HS-5 (cell line): ENCODE data around the gene ZNF652.
"Not testable (repeated sequence)": the region's sequence is repeated elsewhere in the genome, so short reads cannot be mapped to it uniquely, and the experiment has no call there.

ENCODE experiments used
- DNase-seq: peaks from one replicate; pipeline ENCODE4 v3.0.0-alpha.2; 2012; ENCODE audit warnings: low read depth

The ZNF652 gene

DNA sequence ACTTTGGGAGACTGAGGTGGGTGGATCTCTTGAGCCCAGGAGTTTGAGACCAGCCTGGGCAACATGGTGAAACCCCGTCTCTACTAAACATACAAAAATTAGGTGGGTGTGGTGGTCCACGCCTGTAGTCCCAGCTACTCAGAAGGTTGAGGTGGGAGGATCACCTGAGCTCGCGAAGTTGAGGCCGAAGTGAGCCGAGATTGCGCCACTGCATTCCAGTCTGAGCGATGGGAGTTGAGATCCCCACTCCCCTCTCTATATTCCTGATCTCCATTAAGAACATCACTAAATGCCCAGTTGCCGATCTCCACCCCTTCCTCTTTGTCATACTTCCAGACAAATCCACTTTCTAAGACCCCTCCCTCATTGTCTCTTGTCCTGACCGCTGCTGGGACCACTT lies 24.3 kb upstream of the ZNF652 start:
- no peak for DNase-seq

DNA sequence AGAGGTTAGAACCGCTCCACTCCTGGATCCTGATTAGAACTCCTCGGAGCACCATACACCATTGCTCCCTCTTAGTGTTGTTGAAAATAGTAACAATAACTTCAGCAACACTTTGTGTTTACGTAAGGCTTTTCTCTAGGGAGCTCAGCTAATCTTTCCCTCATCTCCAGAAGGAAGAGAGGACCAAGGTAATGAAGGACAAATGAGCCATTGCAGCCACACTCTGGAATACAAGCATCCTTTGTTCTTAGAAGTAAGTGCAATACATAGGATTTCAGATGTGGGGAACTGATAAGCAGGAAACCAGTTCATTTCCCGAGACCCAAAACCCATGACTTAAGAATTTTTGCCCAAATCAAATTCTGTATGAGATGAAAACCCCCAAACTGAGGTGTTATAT lies 22.9 kb upstream of the ZNF652 start:
- no peak for DNase-seq

DNA sequence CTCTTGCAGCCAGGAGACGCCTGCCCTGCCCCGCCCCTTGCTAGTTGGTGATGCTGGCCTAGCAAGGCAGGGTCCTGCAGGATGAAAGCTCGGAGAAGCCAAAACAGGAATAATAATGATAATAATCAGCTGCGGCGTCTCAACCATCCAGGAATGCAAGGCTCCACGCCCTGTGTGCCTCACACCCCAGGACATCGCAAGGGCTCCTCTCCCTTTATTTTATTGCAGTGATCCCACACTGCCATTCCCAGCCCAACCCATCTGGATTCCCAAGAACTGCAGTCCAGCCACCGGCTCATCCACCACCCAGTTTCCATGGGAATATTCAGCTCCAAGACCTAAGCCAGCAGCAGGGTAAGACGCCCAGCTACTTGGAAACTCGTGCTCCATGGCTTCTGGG lies 21.0 kb upstream of the ZNF652 start:
- no peak for DNase-seq

DNA sequence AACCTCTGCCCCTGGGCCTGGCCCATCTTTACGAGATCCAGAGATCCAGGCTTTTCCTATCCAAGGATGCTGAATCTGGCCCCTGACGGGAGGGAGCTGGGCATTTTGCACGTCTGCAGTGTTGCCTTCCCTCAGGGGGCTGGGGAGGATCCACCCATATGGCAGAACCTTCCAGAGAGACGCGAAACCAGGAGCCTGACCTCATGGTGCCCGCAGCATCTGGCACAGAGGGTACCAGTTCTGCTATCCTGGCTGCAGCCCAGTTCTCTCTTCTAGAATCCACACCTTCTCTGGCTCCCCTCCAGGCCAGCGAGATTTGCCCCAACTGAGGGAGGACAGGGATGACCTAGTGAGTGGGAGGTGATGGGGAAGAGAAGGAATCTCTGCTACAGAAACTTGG lies 20.5 kb upstream of the ZNF652 start:
- DNase-seq, result no peak

DNA sequence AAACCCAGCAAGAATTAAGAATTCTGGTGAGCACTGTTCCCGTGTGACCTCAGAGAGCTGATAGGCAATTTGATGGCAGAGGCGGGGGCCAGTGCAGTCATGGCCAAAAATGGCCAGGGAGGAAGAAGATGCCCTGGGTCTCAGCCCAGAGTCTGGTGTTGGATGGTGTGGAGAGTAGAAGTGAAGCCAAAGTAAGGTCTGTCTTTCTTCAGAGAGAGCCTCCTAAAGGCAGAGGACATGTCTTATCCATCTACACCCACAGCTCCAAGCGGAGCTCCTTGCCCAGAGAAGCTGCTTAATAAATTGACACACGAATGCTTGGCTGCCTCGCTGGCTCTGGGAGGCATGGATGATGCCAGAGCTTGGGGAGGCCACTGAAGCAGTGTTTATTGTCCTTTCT lies 19.7 kb upstream of the ZNF652 start:
- DNase-seq, result no peak

DNA sequence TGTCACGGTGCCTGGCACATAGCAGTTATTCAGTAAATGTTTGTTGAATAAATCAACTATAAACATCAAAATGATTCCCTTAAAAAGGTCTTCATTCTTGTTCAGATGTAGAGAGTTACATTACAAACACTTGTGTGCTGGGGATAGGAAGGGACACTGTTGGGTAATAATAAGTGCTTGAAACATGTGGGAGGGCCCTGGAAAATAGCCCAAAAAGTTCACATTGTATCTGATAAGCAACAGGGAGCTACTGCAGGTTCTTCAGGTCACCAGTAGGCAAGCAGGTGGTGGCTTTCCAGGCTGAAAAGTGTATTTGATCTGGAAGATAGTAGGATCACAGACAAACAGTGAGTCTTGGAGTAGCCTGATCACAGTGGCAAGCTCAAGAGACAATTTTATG lies 19.0 kb upstream of the ZNF652 start:
- DNase-seq, result no peak

DNA sequence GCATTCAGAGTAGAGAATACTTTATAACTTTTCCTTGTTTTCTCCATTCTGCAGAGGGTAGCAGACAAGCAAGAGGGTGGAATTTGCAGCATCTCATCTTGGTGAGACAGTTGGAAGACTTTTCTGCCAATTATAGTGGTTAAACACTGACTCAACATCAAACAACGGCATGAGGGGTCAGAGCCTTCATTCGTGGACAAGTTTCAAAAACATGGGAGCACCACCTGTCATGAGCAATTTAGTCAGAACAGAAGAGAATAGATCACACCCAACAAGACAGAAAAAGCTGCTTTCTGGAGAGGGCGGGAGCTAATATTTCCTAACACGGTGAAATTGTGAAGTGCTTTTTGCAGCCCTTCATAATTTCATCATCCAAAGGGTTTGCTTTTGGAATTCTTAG lies 17.9 kb upstream of the ZNF652 start:
- no peak for DNase-seq

DNA sequence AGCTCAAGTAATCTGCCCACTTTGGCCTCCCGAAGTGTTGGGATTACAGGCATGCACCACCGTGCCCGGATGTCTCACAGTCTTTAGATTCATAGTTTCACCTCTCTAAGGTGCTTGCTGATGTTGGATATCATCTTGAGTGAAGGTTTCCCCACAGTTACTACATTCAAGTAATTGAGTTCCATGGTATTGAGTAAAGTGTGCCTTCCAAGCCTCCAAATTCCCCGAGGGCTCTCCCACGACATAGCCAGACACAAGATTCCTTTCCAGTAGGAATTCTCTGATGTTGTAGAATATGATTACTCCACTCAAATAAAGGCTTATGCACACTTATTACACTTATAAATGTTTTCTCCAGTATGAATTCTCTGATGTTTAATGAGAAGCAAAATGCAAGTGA lies 16.3 kb upstream of the ZNF652 start:
- no peak for DNase-seq

DNA sequence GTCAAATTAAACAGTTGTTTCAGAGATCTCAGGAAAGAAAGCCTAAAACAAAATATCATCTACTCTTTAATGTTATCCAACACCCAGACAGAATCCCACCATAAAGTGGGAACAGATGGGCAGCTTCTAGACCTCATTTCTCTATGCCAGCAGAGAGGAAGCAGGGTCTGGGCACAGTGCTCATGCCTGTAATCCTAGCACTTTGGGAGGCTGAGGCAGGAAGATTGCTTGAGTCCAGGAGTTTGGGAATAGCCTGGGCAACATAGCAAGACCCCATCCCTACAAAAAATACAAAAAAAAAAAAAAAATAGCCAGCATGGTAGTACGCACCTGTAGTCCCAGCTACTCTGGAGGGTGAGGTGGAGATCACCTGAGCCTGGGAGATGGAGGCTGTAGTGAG lies 13.5 kb upstream of the ZNF652 start:
- DNase-seq, result no peak

DNA sequence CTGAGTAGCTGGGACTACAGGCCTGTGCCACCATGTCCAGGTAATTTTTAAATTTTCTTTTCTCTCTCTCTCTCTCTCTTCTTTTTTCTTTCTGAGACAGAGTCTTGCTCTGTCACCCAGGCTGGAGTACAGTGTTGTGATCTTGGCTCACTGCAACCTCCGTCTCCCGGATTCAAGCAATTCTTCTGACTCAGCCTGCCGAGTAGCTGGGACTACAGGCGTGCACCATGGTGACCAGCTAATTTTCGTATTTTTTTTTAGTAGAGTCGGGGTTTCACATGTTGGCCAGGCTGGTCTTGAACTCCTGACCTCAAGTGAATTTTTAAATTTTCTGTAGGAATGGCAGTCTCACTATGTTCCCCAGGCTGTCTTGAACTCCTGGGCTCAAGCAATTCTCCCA lies 11.1 kb upstream of the ZNF652 start:
- DNase-seq, result no peak

DNA sequence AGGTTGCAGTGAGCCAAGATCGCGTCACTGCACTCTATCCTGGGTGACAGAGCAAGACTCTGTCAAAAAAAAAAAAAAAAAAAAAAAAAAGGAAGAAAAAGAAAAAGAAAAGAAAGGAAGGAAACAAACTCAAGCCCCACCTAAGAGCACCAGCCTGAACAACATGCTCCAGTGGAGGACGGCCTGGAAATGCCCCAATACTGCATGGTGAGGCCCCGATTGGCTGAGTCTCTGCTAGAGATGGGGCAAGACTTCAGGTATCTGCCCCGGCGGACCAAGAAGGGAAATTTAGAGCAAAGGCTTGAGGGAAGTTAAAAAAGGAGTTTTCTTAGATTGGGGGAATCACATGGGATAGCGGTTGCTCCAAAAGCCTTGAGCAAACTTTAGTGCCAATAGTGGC lies 10.4 kb upstream of the ZNF652 start:
- DNase-seq, result no peak

DNA sequence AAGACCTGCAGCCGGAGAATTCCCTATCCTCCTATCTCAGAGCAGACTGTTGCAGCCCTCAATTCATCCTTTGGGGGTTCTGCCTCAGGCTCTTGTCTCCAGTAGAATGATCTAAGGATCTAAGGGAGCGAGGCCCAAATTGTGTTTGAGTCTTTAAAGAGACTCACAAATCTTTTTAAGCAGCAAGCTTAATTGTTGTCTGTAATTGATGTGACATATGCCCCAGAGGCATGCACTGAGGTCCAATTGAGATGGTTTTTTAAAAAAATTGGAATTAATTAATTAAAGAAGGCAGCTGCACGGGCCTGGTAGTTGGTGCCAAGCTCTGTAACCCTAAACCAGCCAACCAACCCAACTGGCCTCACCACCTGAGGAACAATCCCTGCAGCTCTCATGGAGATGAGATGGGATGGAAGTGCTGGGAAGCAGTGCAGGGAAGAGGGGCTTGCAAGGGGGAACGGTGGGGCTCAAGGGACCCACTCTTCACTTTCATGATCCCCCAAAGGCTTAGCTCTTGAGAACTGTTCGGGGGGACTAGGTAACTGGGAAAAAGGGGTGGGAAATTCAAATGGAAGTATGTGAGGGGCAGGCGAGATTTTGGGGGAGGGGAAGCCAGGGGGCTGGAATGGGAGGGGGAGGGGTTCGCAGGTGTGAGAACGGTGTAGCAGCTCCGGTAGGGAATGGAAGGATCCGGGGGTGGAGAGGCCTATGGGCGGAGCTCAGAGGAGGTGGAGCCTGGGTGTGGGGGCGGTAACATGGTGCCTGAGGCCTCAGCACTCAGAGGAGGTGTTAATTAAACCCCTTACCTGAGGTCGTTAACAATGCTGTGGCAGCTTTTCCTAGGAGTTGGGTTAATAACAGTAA lies 9.2 kb upstream of the ZNF652 start:
- DNase-seq, result no peak

DNA sequence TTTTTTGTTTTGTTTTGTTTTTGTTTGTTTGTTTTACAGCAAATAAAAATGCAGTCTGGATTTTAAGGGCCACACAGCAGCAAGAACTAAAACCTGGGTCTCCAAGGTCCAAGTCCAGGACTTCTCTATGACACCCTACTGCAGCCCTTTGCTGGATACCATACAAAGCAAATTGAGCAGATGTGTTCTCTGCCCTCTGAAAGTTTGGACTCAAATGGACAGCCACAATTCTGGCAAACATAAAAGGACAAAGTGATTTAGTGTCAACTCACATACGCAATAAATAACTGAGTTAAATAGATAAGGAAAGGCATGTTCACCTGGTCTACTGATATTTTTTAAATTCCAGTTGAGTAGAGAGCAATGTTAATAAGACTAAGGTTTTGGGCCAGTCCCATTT lies 7.7 kb upstream of the ZNF652 start:
- no peak for DNase-seq

DNA sequence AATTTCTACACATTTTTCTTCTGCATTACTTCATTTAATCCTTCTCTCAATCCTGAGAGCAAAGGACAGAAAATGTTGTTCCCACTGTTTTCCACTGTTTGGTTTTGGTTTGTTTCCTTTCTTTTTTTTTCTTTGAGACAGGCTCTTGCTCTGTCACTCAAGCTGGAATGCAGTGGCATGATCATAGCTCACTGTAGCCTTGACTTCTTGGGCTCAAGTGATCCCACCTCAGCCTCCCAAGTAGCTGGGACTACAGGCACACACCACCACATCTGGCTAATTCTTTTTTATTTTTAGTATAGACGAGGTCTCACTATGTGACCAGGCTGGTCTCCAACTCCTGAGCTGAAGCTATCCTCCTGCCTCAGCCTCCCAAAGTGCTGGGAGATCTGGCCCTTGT lies 7.0 kb upstream of the ZNF652 start:
- no peak for DNase-seq

DNA sequence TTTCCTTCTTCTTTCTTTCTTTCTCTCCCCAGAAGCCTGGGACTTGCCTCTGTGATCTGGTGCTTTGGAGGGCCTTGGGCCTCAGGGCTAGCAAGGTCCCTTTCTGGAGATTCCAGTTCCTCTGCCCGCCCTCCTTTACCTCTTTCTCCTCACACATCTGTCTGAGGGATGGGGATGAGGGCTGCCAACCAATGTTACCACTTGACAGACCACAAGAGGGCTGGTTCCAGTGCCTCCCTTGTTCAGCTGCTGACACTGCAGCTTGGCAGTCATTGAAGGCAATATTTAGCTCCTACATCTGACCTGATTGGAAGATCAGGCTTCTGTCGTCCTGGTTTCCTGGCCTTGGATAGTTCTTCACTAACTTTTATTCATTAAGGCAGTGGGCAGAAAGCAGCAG lies 3.6 kb upstream of the ZNF652 start:
- DNase-seq, result no peak

DNA sequence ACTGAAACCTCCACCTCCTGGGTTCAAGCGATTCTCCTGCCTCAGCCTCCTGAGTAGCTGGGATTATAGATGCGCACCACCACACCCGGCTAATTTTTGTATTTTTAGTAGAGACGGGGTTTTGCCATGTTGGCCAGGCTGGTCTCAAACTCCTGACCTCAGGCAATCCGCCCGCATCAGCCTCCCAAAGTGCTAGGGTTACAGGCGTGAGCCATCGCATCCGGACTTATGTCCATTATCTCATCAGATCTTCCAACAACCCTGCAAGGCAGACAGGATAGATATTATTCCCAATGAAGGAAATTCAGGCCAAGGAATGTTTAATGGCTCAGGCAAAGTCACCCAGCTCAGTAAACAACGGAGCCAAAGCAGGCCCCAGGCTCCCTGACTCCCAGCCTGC lies 3.1 kb upstream of the ZNF652 start:
- not testable (repeated sequence) for DNase-seq

DNA sequence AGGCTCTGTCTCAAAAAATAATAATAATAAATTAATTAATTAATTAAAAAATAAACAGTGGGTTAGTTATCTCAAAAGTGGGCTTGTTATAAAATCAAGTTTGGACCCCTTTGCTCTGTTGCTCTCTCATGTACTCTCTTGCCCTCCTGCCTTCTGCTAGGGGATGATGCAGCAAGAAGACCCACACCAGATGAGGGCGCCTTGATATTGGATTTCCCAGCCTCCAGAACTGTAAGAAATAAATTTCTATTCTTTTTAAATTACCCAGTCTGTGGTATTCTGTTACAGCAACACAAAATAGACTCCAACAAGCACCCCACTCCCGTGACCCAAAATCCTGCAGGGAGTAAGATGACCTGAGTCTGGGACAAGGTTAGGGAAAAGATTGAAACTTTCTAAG lies 2.1 kb upstream of the ZNF652 start:
- DNase-seq, result no peak

DNA sequence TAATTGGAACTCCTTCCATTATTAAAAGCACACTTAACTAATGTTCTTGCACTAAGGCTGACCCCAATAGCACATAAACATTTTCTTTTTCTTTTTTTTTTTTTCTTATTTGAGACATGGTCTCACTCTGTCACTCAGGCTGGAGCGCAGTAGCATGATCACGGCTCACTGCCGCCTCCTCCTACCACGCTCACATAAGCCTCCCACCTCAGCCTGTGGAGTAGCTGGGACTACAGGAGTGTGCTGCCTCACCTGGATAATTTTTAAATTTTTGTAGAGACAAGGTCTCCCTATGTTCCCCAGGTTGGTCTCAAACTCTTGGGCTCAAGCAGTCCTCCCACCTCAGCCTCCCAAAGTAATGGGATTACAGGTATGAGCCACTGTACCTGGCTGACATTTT lies 1.2 kb upstream of the ZNF652 start:
- DNase-seq, result no peak

DNA sequence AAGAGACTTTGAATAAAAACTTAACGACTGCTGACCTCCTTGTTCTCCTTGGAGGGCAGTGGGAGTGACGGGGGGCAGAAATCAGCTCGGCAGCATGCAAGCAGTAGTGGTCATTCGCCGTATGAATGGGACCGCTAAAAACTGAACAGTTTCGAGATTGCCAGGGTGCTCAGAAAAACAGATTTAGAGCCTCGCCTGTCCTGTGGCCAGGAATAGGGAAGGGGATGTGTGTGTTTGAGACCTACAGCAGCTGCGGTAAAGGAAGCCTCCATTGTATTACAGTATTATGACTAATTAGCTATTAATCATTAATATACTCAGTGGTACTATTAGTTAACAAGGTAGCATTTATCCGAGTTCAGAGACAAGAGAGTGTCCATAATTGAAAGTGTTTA lies 670 bp upstream of the ZNF652 start:
- no peak for DNase-seq

DNA sequence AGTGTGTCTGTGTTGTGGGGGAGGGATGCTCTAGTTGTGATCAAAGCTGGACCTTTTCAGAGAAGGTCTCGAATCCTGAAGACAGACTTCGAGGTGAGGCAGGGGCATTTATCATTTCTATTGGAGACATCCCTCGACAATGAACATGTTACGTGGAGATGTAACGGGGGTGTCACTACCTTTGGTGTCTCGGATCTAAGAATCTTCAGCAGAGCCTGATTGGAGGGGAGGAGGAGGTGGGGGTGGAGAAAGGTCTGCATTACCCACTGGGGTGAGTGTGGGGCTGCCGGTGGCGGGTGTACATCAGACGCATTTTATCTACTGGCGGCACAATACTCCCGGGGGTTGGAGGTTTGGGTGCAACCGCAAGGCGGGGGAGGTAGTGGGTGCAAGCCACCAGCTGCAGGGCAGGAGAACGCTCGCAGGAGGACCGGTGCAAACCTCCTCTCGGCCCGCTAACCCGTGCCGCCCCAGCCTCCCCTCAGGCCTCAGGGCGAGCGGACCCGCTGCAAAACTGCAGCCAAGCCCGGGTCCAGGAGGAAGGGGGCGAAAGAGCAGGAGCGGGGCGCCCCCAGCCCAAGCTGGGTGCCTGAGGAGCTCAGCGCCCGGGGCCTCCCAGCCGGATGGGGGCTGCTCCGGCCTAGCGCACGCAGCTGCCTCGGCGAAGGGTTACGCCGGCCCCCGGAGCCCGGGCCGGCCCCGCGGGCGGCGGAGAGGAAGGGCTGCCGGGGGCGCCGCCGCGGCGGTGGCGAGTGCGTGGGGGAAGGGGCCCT lies 735 bp downstream of the ZNF652 start:
- peak; percentile 38 for DNase-seq

DNA sequence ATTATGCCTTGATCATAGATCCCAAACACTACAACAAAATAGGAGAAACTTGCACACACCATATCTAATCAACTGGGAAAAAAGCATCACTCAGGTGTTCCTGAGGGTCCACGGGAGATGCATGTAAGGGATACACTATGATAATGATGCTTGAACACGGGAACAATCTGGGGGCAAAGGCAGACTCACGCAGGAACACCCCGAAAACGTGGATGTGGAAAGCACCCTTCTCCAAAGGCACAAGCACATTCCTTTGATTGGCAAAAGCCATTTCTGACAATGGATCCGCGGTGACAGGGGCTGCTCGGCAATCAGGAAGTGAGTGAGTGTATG lies 1.3 kb downstream of the ZNF652 start:
- DNase-seq, result no peak

DNA sequence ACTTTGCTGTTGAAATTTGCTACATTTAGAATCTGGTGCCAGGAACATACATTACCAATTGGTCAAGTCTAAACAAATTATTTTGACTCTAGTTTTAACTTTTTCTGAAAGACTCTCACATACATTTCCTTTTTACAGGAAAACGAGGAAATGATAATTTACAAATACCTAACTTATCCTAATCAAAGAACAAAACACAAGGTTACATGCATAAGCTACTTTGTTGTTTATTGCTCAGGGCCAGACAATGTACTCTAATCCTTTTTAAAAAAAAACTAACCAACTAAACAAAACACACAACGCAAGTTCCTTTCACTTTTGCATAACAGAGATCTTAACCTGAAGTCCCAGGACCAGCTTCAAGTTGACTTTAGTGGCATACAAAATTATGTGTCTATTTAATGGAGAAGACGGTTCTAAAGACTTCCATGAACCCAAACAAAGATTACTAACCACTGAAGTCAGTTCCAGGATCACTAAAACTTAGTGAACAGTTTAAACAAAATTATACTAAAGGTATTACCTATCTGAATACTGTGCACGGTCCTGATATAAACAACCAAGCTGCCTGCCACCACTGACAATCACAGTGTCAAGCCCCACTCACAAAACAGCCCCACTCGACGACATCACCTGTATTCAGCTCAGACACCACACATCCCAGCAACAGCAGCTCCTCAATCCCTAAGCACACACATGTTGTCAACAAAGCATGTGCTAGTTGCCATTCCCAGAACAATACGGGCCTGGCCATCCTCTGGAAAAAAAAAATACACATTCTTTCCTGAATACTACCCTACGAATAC lies 1.9 kb downstream of the ZNF652 start:
- no peak for DNase-seq

DNA sequence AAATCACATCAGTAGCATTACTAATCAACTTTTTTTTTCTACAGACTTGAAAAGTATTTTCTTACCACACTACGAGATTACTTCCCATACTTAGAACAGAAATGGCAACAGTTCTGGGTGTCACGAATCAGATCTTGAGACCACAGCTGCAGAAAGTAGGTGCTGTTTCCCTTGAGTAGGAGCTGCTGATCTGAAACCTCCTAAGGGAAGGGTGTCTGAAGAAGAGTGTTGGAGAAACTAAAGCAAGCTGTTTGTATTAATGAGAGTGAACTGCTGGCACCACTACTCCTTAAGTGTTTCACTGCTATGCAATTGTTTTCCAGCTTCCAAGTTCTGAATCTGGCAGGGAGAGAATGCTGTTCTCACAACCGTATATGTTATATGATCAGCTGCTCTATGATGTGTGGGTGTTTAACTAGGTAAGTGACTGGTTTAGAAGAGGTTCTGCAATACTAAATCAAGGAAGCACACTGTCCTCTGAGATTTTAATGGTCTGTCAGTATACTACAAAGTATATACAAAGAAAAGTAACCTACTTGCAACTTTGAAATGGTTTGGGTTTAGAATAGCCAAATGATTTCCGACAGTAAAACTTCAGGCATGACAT lies 3.3 kb downstream of the ZNF652 start:
- no peak for DNase-seq
